COR-L47 (cell line): ENCODE measurements around the gene FCN1.

Source experiments
- DNase-seq: peaks from one replicate; lab custom pipeline; 2025; lab: John Stamatoyannopoulos, UW

The FCN1 gene

DNA sequence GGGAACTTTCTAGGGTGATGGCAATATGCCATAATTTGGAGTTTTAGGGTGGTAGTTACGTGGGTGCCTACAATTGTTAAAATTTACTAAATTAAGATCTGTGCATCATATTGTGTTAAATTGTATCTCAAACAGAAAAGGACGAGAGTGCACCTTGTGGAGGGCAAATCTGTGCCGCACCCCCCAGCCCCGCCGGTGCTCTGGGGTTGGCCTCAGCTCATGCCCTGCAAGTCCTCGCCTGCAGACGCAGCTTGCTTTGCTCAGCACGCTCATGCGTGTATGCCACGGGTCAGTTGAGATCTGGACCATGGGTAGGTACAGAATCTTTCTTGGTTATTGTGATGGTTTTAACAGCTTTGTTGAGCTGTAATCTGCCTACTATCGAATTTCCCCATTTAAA is 33.7 kb upstream of the FCN1 start:
- DNase-seq, result no peak

- no peak for DNase-seq
Observed at GRCh38 chr9:134950386-134951210, 32.9 kb upstream of the FCN1 start.

- no peak for DNase-seq
Observed at GRCh38 chr9:134949681-134950385, 32.1 kb upstream of the FCN1 start.

DNA sequence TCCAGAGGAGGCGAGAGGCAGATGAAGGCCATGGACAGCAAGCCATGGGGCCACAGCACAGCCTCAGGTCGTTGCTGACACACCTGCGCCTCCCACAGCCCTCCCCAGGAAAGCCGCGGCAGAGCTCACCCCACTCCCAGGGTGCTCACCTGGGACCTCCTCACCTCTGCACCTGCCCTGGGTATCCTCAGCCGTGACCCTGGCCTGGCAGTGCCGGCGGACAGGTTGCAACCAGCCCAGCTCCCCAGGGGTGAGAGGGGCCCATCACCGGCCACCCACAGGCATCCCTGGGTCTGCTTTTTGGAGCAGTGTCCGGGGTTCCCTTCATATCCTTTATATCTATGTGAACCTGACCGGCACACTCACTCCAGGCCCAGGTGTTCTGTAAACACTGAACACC is 30.4 kb upstream of the FCN1 start:
- DNase-seq, result no peak

DNA sequence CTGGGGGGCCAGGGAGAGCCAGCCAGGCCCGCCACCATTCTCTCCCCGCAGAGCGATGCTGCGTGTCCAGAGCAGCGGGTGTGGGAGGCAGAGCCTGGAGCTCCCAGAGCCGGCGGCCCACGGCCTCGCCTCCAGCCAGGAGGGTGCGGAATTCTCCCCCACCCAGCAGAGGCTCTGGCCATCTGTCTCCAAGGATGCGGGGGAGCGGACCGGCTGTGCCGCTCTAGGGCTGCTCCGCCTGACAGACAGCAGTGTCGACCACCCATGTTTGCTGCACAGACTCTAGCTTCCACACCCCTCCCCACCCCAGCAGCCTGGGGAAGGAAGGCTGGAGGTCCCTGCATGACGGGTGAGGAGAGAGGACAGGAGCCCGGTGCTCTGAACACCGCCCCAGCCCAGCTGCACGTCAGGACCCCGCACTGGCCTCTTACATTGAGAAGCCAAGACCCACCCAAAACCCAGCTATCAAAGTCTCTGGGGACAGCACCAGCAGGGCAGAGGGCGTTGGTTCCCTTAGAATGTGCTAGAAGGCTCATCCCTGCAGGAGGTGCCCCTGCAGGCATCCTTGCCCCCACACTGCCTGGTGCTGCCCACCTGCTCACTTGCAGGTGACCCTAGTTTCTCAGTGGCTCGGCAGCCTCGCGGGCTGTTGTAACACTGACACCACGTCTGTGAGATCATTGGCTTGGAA is 29.7 kb upstream of the FCN1 start:
- no peak for DNase-seq

DNA sequence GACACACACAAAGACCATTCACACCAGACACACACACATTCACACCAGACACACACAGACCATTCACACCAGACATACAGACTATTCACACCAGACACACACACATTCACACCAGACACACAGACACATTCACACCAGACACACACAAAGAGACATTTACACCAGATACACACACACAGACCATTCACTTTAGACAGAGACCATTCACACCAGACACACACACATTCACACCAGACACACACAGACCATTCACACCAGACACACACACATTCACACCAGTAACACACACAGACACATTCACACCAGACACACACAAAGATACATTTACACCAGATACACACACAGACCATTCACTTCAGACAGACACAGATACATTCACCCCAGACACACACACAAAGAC is 29.0 kb upstream of the FCN1 start:
- no peak for DNase-seq

GRCh38 chr9:134945509-134946275 is 28.0 kb upstream of the FCN1 start:
- DNase-seq, result no peak

DNA sequence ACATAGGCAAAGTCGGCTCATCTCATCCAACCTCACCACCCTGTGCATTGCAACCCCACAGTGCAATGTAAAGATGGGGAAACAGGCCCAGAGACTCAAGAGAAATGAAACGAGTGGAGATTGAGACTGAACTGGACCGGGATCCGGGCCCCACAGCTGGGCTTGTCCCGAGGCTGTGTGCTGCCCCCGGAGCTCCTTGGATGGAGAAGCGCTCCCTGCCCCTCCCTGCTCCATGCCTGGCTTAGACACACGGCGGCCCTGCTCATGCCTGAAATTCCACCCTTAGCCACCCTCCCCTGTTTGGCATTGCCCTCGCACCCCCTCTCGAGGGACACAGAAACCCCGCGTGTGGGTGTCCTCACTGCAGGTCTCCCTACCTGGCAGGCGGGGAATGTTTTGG is 27.2 kb upstream of the FCN1 start:
- no peak for DNase-seq

DNA sequence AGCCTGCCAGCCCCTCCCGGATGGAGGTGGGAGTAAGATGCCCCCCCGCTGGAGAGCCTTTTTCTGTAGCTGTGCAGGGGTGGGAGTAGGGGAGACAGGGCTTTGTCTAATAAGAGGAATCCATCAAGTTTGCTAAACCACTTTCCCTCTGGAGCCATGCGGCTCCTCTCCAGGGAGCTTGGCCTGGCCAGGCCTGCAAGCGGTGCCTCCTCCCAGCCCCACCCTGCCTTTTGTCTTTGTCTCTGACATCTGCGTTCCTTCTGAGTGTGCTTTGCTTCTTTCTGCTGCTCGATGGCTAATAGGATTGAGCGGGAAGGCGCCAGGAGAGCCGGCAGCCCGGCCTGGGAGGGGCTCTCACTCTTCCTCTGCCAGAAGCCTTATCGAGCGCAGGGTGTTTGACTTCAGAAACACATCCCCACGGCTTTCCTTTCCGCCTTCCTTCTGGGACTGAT is 26.7 kb upstream of the FCN1 start:
- no peak for DNase-seq

- no peak for DNase-seq
Observed at GRCh38 chr9:134943836-134944235, 26.1 kb upstream of the FCN1 start.

- DNase-seq, result no peak
Observed at GRCh38 chr9:134943411-134943810, 25.7 kb upstream of the FCN1 start.

DNA sequence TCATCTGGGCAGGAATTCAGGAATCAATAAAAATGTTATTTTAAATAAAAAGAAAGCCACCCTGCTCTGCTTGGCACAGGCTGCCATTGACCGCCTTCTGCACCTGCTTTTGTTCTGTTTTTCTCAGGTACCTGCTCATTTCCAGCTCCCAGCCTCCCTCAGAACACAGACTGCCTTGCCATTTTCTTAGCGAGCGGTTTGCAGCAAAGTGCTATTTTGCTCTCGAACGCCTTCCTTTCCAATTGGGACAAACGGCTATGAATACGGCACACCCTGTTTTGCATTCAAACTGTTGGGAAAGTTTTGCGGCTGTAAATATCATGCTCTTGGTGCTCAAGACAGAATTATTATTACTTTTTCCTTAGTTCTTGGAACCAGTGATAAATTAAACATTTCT is 25.1 kb upstream of the FCN1 start:
- no peak for DNase-seq

DNA sequence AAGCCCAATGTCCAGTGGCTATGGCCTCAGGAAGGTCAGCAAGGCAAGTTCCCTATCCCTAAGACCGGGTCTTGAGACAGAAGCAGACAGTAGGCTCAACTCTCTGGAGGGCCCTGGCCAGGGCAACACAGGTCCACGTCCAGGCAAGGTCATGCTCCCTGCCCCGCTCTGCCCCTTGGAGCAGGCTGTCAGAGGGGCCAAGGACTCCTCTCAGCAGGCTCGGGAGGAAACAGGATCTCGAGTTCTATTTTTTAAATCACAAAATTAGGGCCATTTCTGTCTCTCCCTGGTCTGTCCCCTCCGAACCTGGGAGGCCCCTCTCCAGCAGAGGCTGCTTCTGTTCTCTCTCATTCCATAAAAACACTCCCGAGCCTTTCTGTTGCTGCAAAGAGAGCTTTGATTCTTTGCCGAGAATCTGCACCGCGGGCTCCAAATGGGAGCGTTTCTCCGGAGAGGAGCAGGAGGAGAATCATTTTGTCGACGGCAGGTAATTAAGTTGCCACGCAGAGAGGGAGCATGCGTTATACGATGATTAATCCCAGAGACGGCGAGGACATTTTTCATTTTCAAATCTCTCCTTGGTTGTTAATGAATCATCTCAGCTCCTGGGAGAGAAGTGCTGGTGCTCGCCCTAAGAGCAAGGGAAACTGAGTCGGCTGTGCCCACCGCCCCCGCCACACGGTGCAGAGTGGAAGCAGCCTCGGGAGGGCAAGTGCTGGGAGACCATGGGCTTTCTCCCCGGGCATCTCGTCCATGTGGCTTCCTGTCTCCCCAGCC is 24.5 kb upstream of the FCN1 start:
- no peak for DNase-seq

DNA sequence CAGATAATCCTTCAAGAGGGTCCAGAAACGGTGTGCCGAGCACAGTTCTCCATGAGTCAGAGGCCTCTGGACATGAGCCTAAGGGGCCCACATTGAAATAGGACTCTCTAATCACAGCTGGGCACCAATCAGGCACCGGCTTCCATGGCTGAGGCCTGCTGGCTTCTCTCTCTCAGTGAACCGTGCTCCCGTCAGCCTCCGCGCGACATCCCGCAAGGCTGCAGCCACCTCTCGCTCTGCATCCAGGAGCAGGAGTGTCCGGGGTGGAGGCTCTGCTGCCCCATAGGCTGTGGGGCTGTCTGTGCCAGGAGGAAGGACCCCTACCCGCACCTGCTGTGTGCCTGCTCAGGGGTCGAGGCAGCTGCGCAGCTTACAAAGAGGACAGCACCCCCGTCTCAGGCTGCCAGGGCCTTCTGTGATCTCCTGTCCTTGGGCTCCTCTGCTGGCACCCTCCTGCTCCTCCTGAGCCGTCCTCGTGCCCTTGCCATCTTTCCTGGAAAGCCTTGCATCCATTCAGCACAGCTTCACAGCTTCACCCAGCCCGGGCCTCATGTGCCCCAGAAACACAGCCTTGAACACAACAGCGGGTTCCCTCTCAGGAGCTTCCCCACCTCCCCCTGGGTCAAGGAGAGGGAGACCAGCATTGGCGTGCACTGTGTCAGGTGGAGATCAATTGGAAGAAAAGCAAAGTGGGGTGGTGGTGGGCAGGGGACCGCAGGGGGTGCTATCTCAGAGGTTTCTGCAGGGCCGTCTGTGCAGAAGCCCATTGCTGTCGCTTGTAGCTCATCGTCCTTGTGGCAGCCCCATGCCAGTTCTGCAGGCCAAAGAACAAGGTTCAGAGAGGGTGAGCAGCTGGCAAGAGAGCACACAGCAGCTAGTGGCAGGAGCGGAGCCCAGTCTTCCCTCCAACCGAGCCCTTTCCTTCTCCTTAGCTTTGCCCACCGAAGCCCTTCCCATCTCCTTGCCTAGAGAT is 22.8 kb upstream of the FCN1 start:
- DNase-seq, result no peak

GRCh38 chr9:134939836-134940235 is 22.1 kb upstream of the FCN1 start:
- no peak for DNase-seq

GRCh38 chr9:134939080-134939733 is 21.5 kb upstream of the FCN1 start:
- no peak for DNase-seq

- no peak for DNase-seq
Observed at GRCh38 chr9:134938346-134939079, 20.8 kb upstream of the FCN1 start.

DNA sequence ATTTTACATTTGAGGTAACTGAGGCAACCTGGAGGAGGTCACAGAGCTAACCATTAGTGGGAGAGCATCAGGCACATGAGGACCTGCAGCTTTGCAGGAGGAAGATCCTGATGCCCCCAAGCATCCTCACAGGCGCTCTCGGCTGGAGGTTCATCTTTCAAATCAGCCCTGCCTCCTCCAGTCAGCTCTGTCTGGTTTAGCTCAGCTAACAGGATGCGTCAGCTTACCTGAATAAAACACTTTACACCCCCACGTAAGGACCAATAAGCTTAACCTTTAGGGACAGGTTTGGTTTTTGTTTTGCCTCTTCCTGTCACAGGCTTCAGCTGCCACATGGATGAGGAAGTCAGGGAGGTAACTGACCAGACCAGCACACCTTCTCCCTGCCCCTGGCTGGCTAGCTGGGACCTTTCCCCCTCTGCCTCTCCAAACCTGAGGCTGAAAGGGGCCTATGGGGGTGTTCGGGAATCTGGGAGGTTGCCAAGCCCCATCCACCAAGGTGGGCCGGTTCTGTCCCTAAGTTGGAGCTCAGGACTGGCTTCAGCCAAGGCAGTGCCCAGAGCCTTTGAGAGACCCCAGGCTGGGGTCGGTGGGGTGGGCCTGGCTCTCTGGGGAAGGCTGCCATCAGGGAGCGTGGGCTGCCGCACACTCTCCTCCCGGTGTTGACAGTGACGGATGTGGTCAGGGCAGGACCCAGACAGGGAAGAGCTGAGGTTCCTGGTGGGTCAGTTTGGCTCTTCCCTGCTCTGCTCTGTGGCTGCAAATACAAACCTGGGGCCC is 20.0 kb upstream of the FCN1 start:
- no peak for DNase-seq
